ENCODE results near the gene DLGAP1. TPM values are rescaled to one million over a fixed set of nuclear protein-coding genes. Genes with fewer than 3 reads are reported as not detected.

The DLGAP1 gene
- total and polyA plus RNA-seq, 2 donors (not counting 1 experiment from before 2014, with no cell fraction given), result 0.07 to 0.61 TPM

- H3K27me3 ChIP-seq (replicated peaks in 1 of 4; ENCODE audit: control extremely low read depth in 1 of 4, control insufficient read depth in 3 of 4, insufficient read depth in 4 of 4, low read length in 3 of 4), result no peaks in the 10 kb centered on the region
- H3K36me3 ChIP-seq (replicated peaks in 1 of 2; ENCODE audit: control extremely low read depth in 1 of 2, control insufficient read depth in 1 of 2, extremely low read depth in 1 of 2, insufficient read depth in 2 of 2, low read length in 1 of 2), result no peaks in the 10 kb centered on the region
- H3K27ac Mint-ChIP-seq, result no peak overlapping the region
- H3K9ac ChIP-seq (ENCODE audit: low read length), result no peak overlapping the region
- H3K4me2 ChIP-seq (replicated peaks; ENCODE audit: low read depth, low read length, poor library complexity, severe bottlenecking), result no peak overlapping the region
- no peak for TF ChIP-seq EZH2 (IDR thresholded peaks at IDR 0.05; ENCODE audit: borderline replicate concordance, insufficient read depth, low read depth, low read length, poor library complexity, severe bottlenecking)
- DNase-seq (no peak), ATAC-seq (ENCODE audit: low read depth) (no peak)
- H3K27ac ChIP-seq (ENCODE audit: low read length in 2 of 2), result no peak overlapping the region
- POLR2A ChIA-PET, result no interaction called here
- H3K4me1 ChIP-seq (ENCODE audit: control insufficient read depth in 2 of 2, insufficient read depth in 2 of 2, low read length in 2 of 2), result peaks cover 15 to 17% of the 10 kb centered on the region in 2 donors
- peaks cover 0 to 2% (median 0%) of the 10 kb centered on the region in 3 donors for H3K9me3 ChIP-seq (ENCODE audit: control extremely low read depth in 1 of 3, control insufficient read depth in 2 of 3, insufficient read depth in 1 of 3, low read length in 2 of 3)
- no peaks in the 10 kb centered on the region for H4K20me1 ChIP-seq (ENCODE audit: control insufficient read depth, insufficient read depth, low read length, poor library complexity, severe bottlenecking)
- 75% methylated on average over 2 of the region's 3 CpGs for WGBS (ENCODE audit: insufficient coverage)
- H3K4me3 Mint-ChIP-seq, result no peak overlapping the region
- intact Hi-C loops (cut with micrococcal nuclease), result no loop called here
- H3K27me3 Mint-ChIP-seq, result no peaks in the 10 kb centered on the region
- H3K4me1 Mint-ChIP-seq, result peaks cover 17% of the 10 kb centered on the region
- no peaks in the 10 kb centered on the region for H3K79me2 ChIP-seq (ENCODE audit: control insufficient read depth, insufficient read depth, low read length)
- H2AFZ ChIP-seq (ENCODE audit: insufficient read depth, low read depth, low read length, poor library complexity, severe bottlenecking), result no peak overlapping the region
- no peaks in the 10 kb centered on the region for H3K9me3 Mint-ChIP-seq (ENCODE audit: insufficient read depth)
- CTCF ChIA-PET, result interaction anchor here (1.6 to 1.7 kb wide), 2 partner anchors 75 to 137 kb away, joined by 4 read pairs; no protein-coding TSS in a partner anchor
- H3K4me3 ChIP-seq (ENCODE audit: control extremely low read depth in 1 of 5, extremely low read depth in 1 of 5, insufficient read depth in 1 of 5, low read depth in 2 of 5, low read length in 4 of 5), result no peak overlapping the region
Measured at GRCh38 chr18:3529601-3530000, 925.5 kb downstream of the DLGAP1 start.

DNA sequence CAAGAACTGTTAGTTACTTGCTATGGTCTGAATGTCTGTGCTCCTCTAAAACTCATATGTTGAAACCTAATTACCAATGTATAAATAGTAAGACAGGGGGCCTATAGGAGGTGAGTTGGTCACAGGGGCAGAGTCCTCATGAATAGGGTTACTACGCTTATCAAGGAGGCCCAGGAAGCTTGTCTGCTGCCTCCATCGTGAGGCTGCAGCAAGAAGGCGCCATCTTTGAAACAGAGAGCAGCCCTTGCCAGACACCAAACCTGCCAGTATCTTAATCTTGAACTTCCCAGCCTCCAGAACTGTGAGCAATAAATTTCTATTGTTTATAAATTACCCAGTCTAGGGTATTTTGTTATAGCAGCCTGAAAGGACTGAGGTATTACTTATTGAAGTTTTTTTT is 926.0 kb downstream of the DLGAP1 start:
- peaks cover 0 to 5% (median under 1%) of the 10 kb centered on the region in 3 donors for H3K9me3 ChIP-seq (ENCODE audit: control extremely low read depth in 1 of 3, control insufficient read depth in 2 of 3, insufficient read depth in 1 of 3, low read length in 2 of 3)
- no peak overlapping the region for H3K4me2 ChIP-seq (replicated peaks; ENCODE audit: low read depth, low read length, poor library complexity, severe bottlenecking)
- H3K27ac ChIP-seq (ENCODE audit: low read length in 2 of 2), result no peak overlapping the region
- TF ChIP-seq, protein P1, sequence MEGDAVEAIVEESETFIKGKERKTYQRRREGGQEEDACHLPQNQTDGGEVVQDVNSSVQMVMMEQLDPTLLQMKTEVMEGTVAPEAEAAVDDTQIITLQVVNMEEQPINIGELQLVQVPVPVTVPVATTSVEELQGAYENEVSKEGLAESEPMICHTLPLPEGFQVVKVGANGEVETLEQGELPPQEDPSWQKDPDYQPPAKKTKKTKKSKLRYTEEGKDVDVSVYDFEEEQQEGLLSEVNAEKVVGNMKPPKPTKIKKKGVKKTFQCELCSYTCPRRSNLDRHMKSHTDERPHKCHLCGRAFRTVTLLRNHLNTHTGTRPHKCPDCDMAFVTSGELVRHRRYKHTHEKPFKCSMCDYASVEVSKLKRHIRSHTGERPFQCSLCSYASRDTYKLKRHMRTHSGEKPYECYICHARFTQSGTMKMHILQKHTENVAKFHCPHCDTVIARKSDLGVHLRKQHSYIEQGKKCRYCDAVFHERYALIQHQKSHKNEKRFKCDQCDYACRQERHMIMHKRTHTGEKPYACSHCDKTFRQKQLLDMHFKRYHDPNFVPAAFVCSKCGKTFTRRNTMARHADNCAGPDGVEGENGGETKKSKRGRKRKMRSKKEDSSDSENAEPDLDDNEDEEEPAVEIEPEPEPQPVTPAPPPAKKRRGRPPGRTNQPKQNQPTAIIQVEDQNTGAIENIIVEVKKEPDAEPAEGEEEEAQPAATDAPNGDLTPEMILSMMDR (IDR thresholded peaks at IDR 0.05), result no peak
- TF ChIP-seq EZH2 (IDR thresholded peaks at IDR 0.05; ENCODE audit: borderline replicate concordance, insufficient read depth, low read depth, low read length, poor library complexity, severe bottlenecking), result no peak
- H2AFZ ChIP-seq (ENCODE audit: insufficient read depth, low read depth, low read length, poor library complexity, severe bottlenecking), result no peak overlapping the region
- no peaks in the 10 kb centered on the region for H3K79me2 ChIP-seq (ENCODE audit: control insufficient read depth, insufficient read depth, low read length)
- intact Hi-C loops (cut with micrococcal nuclease), result no loop called here
- ChIA-PET POLR2A (no interaction called here), CTCF (interaction anchor here (1.6 to 1.7 kb wide), 2 partner anchors 75 to 137 kb away, joined by 4 read pairs; no protein-coding TSS in a partner anchor)
- 88% methylated on average over 3 of the region's 3 CpGs for WGBS (ENCODE audit: insufficient coverage)
- no peak for ATAC-seq (ENCODE audit: low read depth)
- Mint-ChIP-seq H3K4me1 (peaks cover 17% of the 10 kb centered on the region), H3K27me3 (no peaks in the 10 kb centered on the region), H3K9me3 (ENCODE audit: insufficient read depth) (no peaks in the 10 kb centered on the region), H3K27ac (no peak overlapping the region), H3K4me3 (no peak overlapping the region)
- DNase-seq, result no peak
- no peaks in the 10 kb centered on the region for H4K20me1 ChIP-seq (ENCODE audit: control insufficient read depth, insufficient read depth, low read length, poor library complexity, severe bottlenecking)
- H3K27me3 ChIP-seq (replicated peaks in 1 of 4; ENCODE audit: control extremely low read depth in 1 of 4, control insufficient read depth in 3 of 4, insufficient read depth in 4 of 4, low read length in 3 of 4), result no peaks in the 10 kb centered on the region
- peaks cover 15 to 17% of the 10 kb centered on the region in 2 donors for H3K4me1 ChIP-seq (ENCODE audit: control insufficient read depth in 2 of 2, insufficient read depth in 2 of 2, low read length in 2 of 2)
- no peaks in the 10 kb centered on the region for H3K36me3 ChIP-seq (replicated peaks in 1 of 2; ENCODE audit: control extremely low read depth in 1 of 2, control insufficient read depth in 1 of 2, extremely low read depth in 1 of 2, insufficient read depth in 2 of 2, low read length in 1 of 2)
- no peak overlapping the region for H3K4me3 ChIP-seq (ENCODE audit: control extremely low read depth in 1 of 5, extremely low read depth in 1 of 5, insufficient read depth in 1 of 5, low read depth in 2 of 5, low read length in 4 of 5)
- no peak overlapping the region for H3K9ac ChIP-seq (ENCODE audit: low read length)
